Measurements from ENCODE around the gene SAMSN1.

The SAMSN1 gene

GRCh38 chr21:14589855-14590563 is 43.9 kb upstream of the SAMSN1 start:
- no peak overlapping the region for H3K4me3 ChIP-seq (ENCODE audit: low read depth, low read length)

GRCh38 chr21:14587266-14587665 is 41.2 kb upstream of the SAMSN1 start:
- H3K4me3 ChIP-seq (ENCODE audit: low read depth, low read length) = no peak overlapping the region
- TF ChIP-seq CTCF (IDR thresholded peaks at IDR 0.05; ENCODE audit: borderline replicate concordance, insufficient read depth, low read depth, low read length) = no peak

More at GRCh38 chr21:14589855-14590563, 43.9 kb upstream of the SAMSN1 start:
- no peak for TF ChIP-seq CTCF (IDR thresholded peaks at IDR 0.05; ENCODE audit: borderline replicate concordance, insufficient read depth, low read depth, low read length)

DNA sequence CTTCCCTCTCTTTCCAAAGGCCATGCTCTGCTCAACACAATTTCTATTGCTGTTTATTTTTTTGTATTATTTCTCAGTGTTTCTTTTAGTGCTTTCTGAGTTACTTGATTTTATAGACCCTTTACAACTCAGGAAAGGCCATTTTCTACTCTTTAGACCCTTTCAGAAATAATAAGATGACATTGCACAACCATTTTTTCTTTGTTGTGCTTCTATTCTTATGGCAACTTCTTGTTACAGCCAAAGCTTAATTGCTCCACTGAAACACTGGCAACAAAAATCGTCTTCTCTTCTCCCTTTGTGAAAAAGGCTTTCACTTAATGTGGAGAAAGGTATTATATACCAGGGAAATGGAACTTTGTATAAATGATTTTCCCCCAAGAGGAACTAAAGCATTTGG is 39.0 kb upstream of the SAMSN1 start:
- TF ChIP-seq CTCF (IDR thresholded peaks at IDR 0.05; ENCODE audit: borderline replicate concordance, insufficient read depth, low read depth, low read length) = no peak
- H3K4me3 ChIP-seq (ENCODE audit: low read depth, low read length) = no peak overlapping the region

DNA sequence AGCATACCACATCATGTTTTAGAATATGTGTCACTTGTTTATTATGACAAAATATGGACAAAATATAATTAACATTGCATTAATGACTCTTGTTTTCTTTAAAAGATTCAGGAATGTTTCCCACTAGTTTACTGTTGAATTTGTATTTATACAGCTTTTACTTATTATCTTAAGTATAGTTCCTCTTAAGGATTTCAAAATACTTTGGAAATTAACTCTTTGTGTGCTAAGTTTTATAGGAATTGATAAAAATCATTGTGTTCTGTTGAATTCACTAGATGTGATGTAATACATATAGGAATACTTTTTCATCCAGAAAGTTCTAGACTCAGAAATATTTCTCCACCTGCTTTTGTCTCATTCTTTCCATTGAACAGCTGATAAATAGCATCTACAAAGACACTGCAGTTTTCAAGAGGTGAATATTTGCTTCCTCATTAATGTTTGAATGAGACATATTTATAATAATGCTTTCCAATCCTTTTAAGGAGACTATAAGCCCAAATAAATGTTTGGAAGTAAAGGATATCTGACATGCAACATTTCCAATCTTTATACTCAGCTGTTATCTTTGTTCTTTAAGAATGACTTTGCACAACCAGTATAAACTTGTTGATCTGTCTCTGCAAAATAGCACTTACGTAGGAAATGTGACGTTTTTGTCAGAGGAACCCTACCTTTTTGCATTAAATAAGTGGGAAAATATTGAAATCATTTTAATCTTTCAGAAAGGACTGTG is 38.4 kb upstream of the SAMSN1 start:
- TF ChIP-seq CTCF (IDR thresholded peaks at IDR 0.05; ENCODE audit: borderline replicate concordance, insufficient read depth, low read depth, low read length) = no peak
- no peak overlapping the region for H3K4me3 ChIP-seq (ENCODE audit: low read depth, low read length)

DNA sequence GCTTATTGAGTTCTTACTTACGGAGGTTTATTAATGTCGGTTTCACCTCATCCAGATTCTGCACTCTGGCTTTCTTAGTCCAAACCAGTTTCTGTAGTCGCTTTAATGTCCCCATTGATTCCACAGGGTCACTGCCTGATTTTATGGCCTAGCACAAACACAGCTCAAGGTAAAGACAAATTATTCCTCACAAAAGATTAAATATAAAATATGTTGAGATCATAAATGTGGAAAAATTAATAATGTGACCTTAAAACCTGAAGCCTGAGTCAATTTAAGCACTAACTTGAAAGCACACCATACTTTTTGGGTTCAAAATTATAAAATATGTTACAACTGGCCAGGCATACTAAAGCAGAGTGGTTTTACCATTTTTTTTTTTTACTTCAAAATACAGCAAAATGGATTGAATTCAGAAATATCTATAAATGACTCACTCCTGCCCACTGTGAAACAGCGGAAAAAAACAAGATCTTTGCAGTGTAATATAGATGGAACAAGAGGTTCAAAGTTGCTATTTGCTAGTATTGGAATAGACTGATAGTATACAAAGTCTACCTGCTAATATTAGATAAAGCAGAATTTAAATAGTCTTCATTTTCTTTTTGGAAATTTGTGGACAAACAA is 37.6 kb upstream of the SAMSN1 start:
- H3K4me3 ChIP-seq (ENCODE audit: low read depth, low read length) = no peak overlapping the region
- TF ChIP-seq CTCF (IDR thresholded peaks at IDR 0.05; ENCODE audit: borderline replicate concordance, insufficient read depth, low read depth, low read length) = no peak

DNA sequence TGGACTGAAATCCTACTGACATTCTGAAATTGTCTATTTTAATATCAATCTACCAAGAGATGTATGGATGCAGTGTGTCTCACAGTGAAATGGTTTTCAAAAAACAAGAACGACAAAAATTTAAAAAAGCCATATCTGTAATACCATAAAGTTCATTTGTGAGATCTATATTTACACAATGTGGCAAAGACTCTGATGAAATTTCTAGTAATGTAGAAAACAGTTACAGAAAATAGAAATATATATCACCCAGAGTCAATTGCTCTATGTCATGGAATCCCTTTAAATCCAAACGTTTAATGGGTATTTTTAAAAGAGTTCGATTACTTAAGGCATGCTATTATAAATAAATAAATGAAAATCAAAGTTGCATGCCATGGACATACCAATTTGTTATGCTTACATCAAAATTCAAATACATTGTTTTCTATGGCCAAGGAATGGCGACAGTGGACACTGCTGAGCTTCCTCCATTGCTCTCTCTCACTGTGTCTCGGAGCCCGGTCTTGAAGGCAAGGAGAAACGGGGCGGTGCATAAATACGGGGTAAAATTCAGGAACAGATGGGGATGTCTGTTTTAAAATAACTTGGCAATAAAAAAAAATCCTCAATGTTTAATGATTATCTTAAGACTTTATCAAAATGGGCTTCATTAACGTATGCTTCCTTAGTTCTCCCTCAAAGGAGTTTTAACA is 37.0 kb upstream of the SAMSN1 start:
- no peak for TF ChIP-seq CTCF (IDR thresholded peaks at IDR 0.05; ENCODE audit: borderline replicate concordance, insufficient read depth, low read depth, low read length)
- H3K4me3 ChIP-seq (ENCODE audit: low read depth, low read length) = no peak overlapping the region

Data from GM12875 (cell line).